GM21367 (cell line): Measurements from ENCODE around the gene ZCCHC7.
"Not testable (repeated sequence)": the region's sequence is repeated elsewhere in the genome, so short reads cannot be mapped to it uniquely, and the experiment has no call there.

Experiments
- ATAC-seq: cut with Tn5 transposase; IDR thresholded peaks from one replicate; pipeline ENCODE4 v1.9.1; 2021; ENCODE audit not compliant: unreplicated experiment

ZCCHC7 gene

DNA sequence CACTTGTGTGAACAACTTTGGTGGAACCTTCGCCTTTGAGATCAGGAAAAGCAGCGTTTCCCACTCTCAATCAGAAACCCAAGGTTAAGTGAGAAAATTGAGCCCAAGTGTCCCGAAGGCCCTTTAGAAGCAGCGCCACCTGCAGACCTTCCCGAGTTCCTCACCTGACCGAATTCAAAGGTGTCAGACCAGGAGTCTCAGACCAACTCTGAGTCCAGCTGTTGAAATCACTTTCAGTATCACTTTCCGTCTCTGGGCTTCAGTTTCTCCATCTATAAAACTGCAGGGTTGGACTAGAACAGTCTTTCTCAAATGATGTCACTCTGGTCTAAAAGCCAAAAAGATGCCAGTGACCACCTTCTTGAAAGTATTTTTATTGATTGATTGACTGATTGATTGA is 270.4 kb downstream of the ZCCHC7 start:
- ATAC-seq = peak; percentile 73

DNA sequence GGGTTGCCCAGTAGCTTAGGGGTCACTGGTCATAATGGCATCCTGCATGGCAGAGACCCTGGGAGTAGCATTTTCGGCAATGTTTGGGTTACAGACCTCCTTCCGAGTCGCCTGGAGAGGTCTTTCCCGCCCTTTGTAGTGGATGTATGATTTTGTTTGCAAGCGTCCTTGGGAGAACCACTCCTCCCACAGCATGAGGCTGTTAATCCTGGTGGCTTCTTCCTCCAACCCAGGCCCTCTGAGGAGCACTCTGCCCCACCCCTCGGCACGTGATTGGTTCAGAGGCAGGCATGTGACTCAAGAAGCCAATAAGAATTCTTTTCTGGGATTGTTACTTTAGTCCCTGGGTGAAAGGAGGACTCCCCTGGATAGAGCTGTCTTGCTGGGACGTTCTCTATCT is 271.9 kb downstream of the ZCCHC7 start:
- no peak for ATAC-seq

DNA sequence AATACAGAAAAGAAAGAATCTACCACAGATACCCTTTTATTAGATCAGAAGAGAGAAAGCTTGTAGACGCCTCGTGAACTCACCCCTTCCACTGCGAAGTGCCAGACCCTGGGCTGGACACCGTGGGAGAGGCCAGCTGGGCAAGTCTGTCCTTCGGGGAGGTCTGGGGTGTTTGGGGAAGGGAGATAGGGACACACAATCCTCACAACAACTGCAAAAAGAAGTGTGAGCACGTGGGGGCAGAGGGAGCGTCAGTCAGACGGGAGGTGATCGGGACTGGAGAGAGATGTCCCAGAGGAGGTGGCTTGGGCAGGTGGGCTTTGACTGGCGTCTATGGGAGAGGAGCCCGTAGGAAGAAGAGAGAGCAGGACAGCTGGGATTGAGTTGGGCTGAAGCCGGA is 274.9 kb downstream of the ZCCHC7 start:
- ATAC-seq = no peak

DNA sequence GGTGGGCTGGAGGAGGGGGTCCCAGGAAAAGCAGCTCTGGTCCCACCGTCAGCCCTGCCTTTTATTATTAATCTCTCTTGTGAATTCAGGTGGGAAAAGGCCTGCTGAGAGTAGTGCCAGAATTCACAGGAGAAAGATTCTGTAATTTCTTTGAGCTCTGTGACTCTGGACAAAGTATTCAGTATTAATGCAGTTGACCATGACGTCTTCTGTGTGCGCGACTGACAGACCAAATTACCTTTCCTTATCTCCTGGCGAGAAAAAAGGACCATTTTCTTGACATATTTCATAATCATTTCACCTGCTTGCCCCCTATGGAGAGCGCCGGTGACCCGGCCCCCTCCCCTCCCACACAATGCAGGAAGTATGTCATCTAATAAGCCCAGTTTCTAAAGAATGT is 275.3 kb downstream of the ZCCHC7 start:
- no peak for ATAC-seq

DNA sequence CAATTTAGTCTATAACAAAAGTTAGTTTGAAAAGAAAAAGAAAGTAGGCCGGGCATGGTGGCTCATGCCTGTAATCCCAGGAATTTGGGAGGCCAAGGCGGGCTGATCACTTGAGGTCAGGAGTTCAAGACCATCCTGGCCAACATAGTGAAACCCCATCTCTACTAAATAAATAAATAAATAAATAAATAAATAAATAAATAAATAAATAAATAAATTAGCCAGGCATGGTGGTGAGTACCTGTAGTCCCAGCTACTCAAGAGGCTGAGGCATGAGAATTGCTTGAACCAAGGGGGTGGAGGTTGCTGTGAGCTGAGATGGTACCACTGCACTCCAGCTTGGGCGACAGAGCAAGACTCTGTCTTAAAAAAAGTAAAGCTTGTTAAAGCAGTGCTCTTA is 277.6 kb downstream of the ZCCHC7 start:
- ATAC-seq = not testable (repeated sequence)

DNA sequence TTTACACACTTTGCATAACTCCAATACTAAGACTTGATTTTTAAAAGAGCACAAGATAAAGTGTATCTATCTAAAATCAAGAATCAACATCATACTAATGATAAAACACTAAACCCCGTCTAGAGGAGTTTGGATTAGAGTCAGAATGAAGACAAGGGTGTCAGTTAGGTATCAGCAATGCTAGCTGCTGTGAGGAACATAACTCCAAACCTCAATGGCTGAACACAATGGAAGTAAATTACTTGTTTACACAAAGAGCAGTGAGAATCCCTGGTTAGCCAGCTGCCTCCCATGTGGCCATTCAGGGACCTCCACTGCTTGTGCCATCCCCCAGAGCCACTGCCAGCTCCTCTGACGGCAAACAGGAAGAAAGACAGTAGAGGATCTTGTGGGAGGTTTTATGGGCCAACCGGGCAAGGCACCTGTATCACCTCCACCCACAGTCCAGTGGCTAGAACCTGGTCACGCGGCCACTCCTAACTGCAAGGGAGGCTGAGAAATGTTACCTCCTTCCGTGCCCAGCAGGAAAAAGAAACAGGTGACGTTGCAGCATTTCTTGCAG is 278.2 kb downstream of the ZCCHC7 start:
- ATAC-seq = no peak

DNA sequence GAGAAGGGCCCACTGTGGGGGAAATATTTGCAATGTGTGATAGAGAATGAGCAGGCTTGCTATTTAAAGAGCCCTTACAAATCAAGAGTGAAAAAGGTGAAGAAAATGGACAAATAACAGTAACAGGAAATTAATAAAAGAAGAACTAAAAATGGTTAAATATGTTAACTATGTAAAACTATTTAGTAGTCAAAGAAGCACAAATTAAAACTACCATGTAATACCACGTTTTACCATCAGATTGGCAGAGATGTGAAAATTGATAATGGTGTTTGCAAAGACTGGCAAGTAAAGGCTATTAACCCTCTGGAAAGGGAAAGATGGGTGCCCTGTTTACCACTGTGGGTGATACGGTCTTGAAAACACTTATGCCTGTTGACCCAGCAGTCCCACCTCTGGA is 279.0 kb downstream of the ZCCHC7 start:
- ATAC-seq = no peak

DNA sequence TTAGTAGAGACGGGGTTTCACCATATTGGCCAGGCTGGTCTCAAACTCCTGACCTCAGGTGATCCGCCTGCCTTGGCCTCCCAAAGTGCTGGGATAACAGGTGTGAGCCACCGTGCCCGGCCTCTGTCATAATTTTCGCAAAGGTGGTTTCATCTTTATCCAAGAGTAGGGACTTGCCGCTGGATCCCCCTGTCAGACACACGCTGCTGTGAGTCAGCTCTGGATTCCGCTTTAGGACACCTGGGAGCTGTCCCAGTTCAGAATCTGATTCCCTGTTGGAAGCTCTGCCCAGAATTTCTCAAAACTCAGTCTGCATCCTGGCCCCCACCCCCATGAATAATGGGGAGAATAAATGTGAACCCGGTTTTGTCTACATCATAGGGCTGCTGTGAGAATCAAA is 284.2 kb downstream of the ZCCHC7 start:
- ATAC-seq = no peak

DNA sequence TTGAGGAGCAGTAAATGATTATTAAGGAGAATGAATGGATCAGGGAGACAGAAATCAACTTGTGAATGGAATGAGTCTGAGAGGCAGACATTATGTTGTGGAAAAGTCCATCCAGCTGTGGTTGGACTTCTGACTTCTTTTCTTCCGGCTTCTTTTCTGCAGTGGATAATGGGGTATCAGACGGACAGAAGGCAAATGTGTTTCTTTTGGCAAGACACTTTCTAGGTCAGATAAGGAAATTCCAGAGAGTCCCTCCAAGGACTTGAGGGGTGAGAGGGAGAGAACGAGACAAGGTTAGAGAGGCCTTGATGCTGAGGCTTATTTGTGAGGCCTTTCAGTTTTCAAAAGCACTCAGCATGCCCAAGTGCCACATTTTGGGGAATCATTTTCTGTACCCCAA is 285.0 kb downstream of the ZCCHC7 start:
- no peak for ATAC-seq

DNA sequence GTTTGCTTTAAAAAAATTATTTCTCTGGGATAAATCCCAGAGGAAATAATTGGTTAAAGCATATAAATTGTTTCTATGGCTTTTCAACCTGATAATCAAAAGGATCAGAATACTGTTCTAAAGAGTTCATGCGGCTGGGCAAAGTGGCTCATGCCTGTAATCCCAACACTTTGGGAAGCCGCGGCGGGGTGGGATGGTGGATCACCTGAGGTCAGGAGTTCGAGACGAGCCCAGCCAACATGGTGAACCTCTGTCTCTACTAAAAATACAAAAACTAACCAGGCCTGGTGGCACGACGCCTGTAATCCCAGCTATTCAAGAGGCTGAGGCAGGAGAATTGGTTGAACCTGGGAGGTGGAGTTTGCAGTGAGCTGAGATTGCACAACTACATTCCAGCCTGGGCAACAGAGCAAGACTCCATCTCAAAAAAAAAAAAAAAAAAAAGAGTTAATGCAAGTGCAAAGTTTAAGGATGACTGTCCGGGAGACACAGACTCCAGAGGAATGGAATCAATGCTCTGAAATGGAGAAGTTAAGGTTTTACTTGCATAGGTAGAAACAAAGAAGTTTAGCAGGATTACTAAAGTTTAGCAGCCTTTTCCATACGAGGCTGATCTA is 285.5 kb downstream of the ZCCHC7 start:
- no peak for ATAC-seq

DNA sequence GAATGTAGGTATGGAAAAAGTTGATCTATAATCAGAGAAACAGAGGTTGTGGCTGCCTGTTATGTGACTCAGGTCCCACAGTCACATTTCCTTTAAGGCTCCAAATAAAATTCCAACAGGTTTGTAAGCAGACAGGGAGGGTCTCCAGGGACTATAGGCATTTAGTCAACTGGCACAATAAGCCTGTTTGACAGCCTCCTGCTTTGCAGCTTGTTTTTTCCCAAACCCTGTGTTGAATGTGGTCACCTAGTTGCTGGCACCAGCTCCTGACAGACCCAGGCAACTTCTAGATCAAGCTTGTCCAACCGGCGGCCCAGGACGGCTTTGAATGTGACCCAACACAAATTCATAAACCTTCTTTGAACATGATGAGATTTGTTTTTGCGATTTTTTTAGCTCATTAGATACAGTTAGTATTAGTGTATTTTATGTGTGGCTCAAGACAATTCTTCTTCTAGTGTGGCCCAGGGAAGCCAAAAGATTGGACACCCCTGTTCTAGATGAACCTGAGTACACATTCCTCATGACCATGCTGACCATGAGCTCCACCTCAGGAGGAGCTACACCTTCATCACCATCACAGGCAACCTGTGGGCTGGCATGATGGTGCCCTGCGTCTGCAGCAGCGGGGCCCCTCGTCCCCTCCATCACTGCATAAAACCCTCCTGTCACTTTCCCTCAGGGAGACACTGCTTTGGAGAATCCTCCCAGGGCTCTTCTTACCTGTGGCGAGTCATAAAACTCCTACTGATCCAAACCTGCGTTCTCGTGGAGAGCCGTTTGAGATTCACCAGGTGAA is 286.4 kb downstream of the ZCCHC7 start:
- ATAC-seq = no peak

DNA sequence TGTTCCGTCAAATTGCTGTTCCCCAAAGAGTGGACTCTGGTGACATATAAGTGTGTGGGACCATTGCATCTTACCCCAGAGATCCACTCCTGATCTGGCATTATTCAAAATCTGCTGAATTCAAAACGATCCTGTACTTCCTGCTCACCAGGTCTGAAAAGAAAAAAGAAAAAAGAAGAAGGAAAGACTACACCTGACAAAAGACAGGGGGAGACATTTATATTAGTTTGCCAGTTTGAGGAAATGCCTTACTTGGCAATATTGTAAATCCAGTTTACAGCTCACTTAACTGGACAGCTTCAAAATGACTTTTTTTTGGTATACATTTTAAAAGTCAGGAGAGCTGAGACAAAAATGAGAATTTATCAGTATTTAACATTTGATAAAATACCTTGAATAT is 287.1 kb downstream of the ZCCHC7 start:
- no peak for ATAC-seq
